ENCODE measurements around the gene SDR39U1. TPM values are rescaled to one million over a fixed set of nuclear protein-coding genes. Genes with fewer than 3 reads are reported as not detected.
A peak's percentile ranks its signal among the peaks of the same experiment; 100 is the strongest.
"Not testable (repeated sequence)": the region's sequence is repeated elsewhere in the genome, so short reads cannot be mapped to it uniquely, and the experiment has no call there.

The SDR39U1 gene, protein sequence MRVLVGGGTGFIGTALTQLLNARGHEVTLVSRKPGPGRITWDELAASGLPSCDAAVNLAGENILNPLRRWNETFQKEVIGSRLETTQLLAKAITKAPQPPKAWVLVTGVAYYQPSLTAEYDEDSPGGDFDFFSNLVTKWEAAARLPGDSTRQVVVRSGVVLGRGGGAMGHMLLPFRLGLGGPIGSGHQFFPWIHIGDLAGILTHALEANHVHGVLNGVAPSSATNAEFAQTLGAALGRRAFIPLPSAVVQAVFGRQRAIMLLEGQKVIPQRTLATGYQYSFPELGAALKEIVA
- 10 to 100 TPM; 46.0 to 62.3 TPM for total RNA-seq
- 100 to 1,000 TPM in 1 of 2 donors, 10 to 100 TPM in 1; 24.0 to 163 TPM for polyA plus RNA-seq
- long read RNA-seq, donor 1, transcript SDR39U1-218 (3 exons, 1,960 nt), result minor isoform, 26 of 200 reads
- long read RNA-seq, donor 1, transcript SDR39U1-201 (6 exons, 1,233 nt), result minor isoform, 22 of 200 reads
- long read RNA-seq, donor 1, transcript SDR39U1-203 (5 exons, 1,507 nt), result minor isoform, 35 of 200 reads
- long read RNA-seq, donor 1, transcript SDR39U1-209 (4 exons, 1,203 nt), result major isoform, 44 of 200 reads
- long read RNA-seq, donor 1, partial matches to known transcripts, result 4 of 200 reads
- long read RNA-seq, donor 1, other reads (novel, unspliced or antisense), result 51 of 200 reads
- long read RNA-seq, donor 2, transcript SDR39U1-205 (2 exons, 648 nt), result minor isoform, 7 of 43 reads
- long read RNA-seq, donor 2, transcript SDR39U1-203 (5 exons, 1,507 nt), result minor isoform, 7 of 43 reads
- long read RNA-seq, donor 2, transcript SDR39U1-209 (4 exons, 1,203 nt), result major isoform, 9 of 43 reads
- long read RNA-seq, donor 2, partial matches to known transcripts, result 1 of 43 reads
- long read RNA-seq, donor 2, other reads (novel, unspliced or antisense), result 9 of 43 reads

DNA sequence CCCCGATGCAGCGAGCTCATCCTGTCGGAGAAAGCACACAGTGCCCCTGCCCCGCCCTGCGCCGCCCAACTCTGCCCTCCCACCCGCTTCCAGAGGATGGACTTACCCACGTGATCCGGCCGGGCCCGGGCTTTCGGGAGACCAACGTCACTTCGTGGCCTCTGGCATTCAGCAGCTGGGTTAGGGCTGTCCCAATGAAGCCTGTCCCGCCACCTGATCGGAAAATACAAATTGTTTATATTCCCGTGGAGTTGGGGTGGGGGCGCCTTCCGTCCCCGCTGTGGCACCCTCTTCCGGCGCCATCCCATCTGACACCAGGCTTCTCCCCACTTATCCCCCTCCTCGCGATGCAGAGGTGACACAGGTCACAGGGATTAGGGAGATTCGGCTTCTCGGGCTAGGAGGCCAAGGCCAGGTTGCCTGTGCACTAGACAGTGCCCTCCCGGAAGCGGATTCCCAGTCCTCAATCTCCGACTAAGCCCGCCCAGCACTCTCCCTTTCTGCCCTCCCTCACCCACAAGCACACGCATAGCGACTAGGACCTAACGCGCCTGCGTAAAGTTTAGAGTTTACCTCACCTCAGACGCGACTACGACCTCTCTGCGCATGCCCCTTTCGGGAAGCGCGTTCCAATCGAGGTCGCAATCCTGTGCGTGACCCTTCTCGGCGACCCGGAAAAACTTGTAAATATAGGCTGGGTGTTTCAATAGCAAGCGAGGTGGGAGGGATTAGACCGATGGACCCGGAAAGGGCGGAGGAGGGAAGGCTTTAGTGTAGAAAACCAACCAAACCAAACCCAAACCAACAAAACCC, at the start of gene SDR39U1:
TSS of gene SDR39U1 (minus strand) at position 537 of the 813 bp plus-strand sequence. CDS start at position 530, 7 bp downstream.
- peak; percentile 97 for ATAC-seq (ENCODE audit: low FRiP score)
- Histone ChIP-seq H3K27ac (ENCODE audit: low read depth in 1 of 2, low read length in 2 of 2) (peak within 1 kb of the TSS; percentile 91 to 95), H3K4me1 (ENCODE audit: control insufficient read depth in 1 of 2, insufficient read depth in 2 of 2, low read length in 2 of 2) (no peaks in the 10 kb centered on the region), H3K4me3 (ENCODE audit: low read length in 2 of 2) (peak within 1 kb of the TSS; percentile 53 to 95), H3K27me3 (ENCODE audit: control insufficient read depth in 1 of 2, insufficient read depth in 2 of 2, low read length in 1 of 2) (no peaks in the 10 kb centered on the region), H3K9me3 (ENCODE audit: control insufficient read depth, low read length) (no peaks in the 10 kb centered on the region), H3K36me3 (ENCODE audit: control insufficient read depth in 1 of 2, insufficient read depth in 2 of 2, low read length in 1 of 2) (peaks cover 0 to 6% of the 10 kb centered on the region in 2 donors)
- intact Hi-C loops (cut with DNase I), result loop anchor here in 1 of 2 donors (1.0 kb wide), 1 partner anchor 200 kb away; the partner anchor contains the start of gene TINF2
- WGBS, 2 donors, result 0 to 1% methylated on average over 50 to 52 of the region's 52 CpGs
- peak; percentile 98 to 99 for DNase-seq

DNA sequence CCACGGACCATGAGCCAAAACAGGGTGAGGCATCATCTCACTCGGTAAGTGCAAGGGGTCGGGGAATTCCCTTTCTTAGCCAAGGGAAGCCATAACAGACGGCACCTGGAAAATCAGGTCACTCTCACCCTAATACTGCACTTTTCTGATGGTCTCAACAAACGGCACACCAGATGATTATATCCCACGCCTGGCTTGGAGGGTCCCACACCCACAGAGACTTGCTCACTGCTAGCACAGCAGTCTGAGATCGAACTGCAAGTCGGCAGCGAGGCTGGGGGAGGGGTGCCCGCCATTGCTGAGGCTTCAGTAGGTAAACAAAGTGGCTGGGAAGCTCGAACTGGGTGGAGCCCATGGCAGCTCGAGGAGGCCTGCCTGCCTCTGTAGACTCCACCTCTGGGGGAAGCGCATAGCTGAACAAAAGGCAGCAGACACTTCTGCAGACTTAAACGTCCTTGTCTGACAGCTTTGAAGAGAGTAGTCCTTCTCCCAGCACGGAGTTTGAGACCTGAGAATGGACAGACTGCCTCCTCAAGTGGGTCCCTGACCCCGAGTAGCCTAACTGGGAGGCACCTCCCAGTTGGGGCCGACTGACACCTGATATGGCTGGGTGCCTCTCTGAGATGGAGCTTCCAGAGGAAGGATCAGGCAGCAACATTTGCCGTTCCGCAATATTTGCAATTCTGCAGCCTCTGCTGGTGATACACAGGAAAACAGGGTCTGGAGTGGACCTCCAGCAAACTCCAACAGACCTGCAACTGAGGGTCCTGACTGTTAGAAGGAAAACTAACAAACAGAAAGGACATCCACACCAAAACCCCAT, 49.2 kb upstream of the SDR39U1 start:
- DNase-seq; H3K36me3 ChIP-seq (ENCODE audit: control insufficient read depth in 1 of 2, insufficient read depth in 2 of 2, low read length in 1 of 2); H3K4me1 ChIP-seq (ENCODE audit: control insufficient read depth in 1 of 2, insufficient read depth in 2 of 2, low read length in 2 of 2); intact Hi-C loops (cut with DNase I); H3K9me3 ChIP-seq (ENCODE audit: control insufficient read depth, low read length); H3K27ac ChIP-seq (ENCODE audit: low read depth in 1 of 2, low read length in 2 of 2); H3K4me3 ChIP-seq (ENCODE audit: low read length in 2 of 2); ATAC-seq (ENCODE audit: low FRiP score); H3K27me3 ChIP-seq (ENCODE audit: control insufficient read depth in 1 of 2, insufficient read depth in 2 of 2, low read length in 1 of 2): not testable (repeated sequence)
- WGBS, 2 donors, result 76 to 79% methylated on average over 19 of the region's 19 CpGs

DNA sequence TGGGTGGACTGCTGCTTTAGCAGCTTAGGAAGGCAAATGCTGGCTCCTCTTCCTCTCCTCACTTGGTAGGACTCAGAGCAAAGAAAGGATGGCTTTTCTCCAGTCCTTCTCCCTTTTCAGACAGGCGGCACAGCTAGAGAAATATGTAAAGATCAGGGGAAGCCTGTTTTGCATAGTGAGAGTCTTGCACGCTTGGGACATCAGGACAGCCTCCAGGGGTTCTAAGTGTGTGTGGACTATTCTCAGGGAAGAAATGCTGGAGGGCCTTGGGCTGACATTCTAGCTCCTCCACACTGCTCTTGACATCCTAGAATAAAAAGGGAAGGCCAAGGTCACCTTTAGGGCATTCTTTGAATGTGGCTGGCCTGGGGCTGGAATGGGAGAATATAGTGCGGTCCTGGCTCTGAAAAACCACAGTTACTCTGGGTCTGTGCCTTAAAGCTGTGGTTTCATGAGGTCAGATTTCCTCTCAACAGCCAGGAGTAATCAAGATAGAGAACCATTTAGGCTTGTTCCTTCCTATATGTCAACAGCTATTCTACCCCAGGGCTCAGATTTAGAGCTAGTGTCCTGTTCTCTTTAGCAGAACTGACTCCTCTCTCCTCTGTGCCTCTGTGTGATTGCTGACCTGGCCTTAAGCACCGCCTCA, 41.2 kb upstream of the SDR39U1 start:
- Histone ChIP-seq H3K4me1 (ENCODE audit: control insufficient read depth in 1 of 2, insufficient read depth in 2 of 2, low read length in 2 of 2) (no peaks in the 10 kb centered on the region), H3K4me3 (ENCODE audit: low read length in 2 of 2) (no peak overlapping the region), H3K9me3 (ENCODE audit: control insufficient read depth, low read length) (no peaks in the 10 kb centered on the region), H3K27me3 (ENCODE audit: control insufficient read depth in 1 of 2, insufficient read depth in 2 of 2, low read length in 1 of 2) (no peaks in the 10 kb centered on the region), H3K36me3 (ENCODE audit: control insufficient read depth in 1 of 2, insufficient read depth in 2 of 2, low read length in 1 of 2) (no peaks in the 10 kb centered on the region), H3K27ac (ENCODE audit: low read depth in 1 of 2, low read length in 2 of 2) (no peak overlapping the region)
- intact Hi-C loops (cut with DNase I), result no loop called here
- ATAC-seq (ENCODE audit: low FRiP score) (no peak), DNase-seq (no peak)
- 53 to 61% methylated on average over 4 of the region's 4 CpGs for WGBS, 2 donors

DNA sequence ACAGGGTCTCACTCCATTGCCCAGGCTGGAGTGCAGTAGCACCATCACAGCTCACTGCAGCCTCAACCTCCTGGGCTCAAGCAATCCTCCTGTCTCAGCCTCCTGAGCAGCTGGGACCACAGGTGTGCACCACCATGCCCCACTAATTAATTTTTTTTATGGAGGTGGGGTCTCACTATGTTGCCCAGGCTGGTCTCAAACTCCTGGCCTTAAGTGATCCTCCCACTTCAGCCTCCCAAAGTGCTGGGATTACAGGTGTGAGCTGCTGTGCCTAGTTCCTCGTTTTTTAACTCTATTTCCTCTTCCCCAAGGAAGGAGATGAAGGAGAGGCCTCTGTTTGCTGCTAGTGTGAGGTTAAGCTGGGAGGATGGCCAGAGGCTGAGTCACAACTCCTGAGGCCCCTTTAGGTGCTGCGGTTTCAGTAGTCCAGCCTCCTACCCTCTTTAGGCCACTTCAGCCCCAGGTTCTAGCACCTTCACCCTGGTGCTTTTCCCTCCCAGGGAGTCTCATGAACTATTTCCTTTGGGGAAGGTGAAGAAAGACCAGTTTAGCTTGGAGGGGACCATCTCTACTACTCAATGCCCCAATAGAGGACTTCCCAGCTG, 40.2 kb upstream of the SDR39U1 start:
- H3K36me3 ChIP-seq (ENCODE audit: control insufficient read depth in 1 of 2, insufficient read depth in 2 of 2, low read length in 1 of 2); H3K4me3 ChIP-seq (ENCODE audit: low read length in 2 of 2); H3K27me3 ChIP-seq (ENCODE audit: control insufficient read depth in 1 of 2, insufficient read depth in 2 of 2, low read length in 1 of 2); H3K27ac ChIP-seq (ENCODE audit: low read depth in 1 of 2, low read length in 2 of 2); ATAC-seq (ENCODE audit: low FRiP score); H3K9me3 ChIP-seq (ENCODE audit: control insufficient read depth, low read length); H3K4me1 ChIP-seq (ENCODE audit: control insufficient read depth in 1 of 2, insufficient read depth in 2 of 2, low read length in 2 of 2); intact Hi-C loops (cut with DNase I); DNase-seq: not testable (repeated sequence)
- 52 to 61% methylated on average over 2 of the region's 2 CpGs for WGBS, 2 donors

DNA sequence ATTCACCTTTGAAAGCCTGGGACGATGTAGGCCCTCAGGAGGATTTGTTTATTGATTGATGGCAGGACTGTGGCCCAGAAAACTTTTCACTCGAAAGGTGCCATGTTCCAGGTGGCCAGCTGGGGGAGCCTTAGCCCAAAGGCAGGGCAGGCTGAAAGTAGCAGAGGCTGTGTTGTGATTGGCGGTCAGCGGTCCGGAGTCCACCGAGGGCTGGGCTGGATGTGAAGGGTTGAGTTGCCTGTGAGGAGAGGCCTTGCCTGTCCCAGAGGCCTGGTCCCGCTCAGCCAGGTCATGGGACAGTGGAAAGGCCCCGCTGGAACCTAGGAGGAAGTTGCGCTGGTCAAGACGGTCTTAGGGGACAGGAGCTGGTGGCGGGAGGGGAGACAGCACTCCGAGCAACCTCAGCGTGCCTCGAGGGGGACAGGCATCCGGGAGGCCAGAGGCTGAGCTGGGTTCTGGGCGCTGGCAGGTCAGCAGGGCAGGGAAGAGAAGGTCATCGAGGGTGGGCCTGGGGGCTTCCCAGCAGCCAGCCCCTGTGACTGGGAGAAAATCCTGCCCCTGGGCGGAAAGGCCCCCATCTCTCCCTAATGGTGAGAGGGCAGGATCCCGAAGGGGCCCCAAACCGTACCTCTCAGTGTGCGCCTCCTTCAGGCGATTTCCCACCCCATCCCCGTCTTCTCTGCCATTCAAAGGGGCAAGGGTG, 39.2 kb upstream of the SDR39U1 start:
- ATAC-seq (ENCODE audit: low FRiP score) (no peak), DNase-seq (no peak)
- Histone ChIP-seq H3K4me3 (ENCODE audit: low read length in 2 of 2) (no peak overlapping the region), H3K36me3 (ENCODE audit: control insufficient read depth in 1 of 2, insufficient read depth in 2 of 2, low read length in 1 of 2) (no peaks in the 10 kb centered on the region), H3K27ac (ENCODE audit: low read depth in 1 of 2, low read length in 2 of 2) (no peak overlapping the region), H3K4me1 (ENCODE audit: control insufficient read depth in 1 of 2, insufficient read depth in 2 of 2, low read length in 2 of 2) (no peaks in the 10 kb centered on the region), H3K9me3 (ENCODE audit: control insufficient read depth, low read length) (no peaks in the 10 kb centered on the region), H3K27me3 (ENCODE audit: control insufficient read depth in 1 of 2, insufficient read depth in 2 of 2, low read length in 1 of 2) (no peaks in the 10 kb centered on the region)
- 47 to 54% methylated on average over 23 of the region's 23 CpGs for WGBS, 2 donors
- intact Hi-C loops (cut with DNase I), result no loop called here

DNA sequence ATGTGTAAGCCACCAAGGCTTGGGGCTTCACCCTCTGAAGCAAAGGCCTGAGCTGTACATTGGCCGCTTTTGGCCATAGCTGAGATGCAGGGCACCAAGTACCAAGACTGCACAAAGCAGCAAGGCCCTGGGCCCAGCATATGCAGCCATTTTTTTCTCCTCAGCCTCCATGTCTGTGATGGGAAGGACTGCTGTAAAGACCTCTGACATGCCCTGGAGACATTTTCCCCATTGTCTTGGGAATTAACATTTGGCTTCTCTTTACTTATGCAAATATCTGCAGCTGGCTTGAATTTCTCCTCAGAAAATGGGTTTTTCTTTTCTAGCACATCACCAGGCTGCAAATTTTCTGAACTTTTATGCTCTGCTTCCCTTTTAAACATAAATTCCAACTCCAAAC, 37.4 kb upstream of the SDR39U1 start:
- H3K4me1 ChIP-seq (ENCODE audit: control insufficient read depth in 1 of 2, insufficient read depth in 2 of 2, low read length in 2 of 2); H3K36me3 ChIP-seq (ENCODE audit: control insufficient read depth in 1 of 2, insufficient read depth in 2 of 2, low read length in 1 of 2); H3K9me3 ChIP-seq (ENCODE audit: control insufficient read depth, low read length); ATAC-seq (ENCODE audit: low FRiP score); DNase-seq; H3K27ac ChIP-seq (ENCODE audit: low read depth in 1 of 2, low read length in 2 of 2); H3K4me3 ChIP-seq (ENCODE audit: low read length in 2 of 2); intact Hi-C loops (cut with DNase I); H3K27me3 ChIP-seq (ENCODE audit: control insufficient read depth in 1 of 2, insufficient read depth in 2 of 2, low read length in 1 of 2): not testable (repeated sequence)
- 1 to 74% methylated on average over 1 of the region's 1 CpG for WGBS, 2 donors

DNA sequence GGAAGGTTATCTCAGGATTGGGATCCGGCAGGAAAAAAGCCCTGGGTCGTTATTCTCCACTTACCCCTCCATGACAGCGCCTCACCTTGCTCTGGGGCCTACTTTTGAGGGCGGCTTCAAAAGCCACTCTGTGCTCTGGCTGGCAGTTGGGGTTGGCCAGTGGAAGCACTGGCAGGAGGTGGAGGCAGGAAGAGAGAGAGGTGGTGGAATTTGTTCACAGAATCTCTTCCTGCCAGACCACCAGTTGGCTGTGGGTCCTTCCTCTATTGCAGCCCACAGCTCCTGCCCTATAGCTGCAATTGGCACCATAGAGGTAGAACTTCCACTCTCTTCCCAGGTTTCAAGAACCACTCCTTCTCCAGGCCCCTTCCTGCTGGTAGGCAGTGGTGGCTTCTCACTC, 32.7 kb upstream of the SDR39U1 start:
- Histone ChIP-seq H3K36me3 (ENCODE audit: control insufficient read depth in 1 of 2, insufficient read depth in 2 of 2, low read length in 1 of 2) (no peaks in the 10 kb centered on the region), H3K27ac (ENCODE audit: low read depth in 1 of 2, low read length in 2 of 2) (no peak overlapping the region), H3K27me3 (ENCODE audit: control insufficient read depth in 1 of 2, insufficient read depth in 2 of 2, low read length in 1 of 2) (no peaks in the 10 kb centered on the region), H3K4me3 (ENCODE audit: low read length in 2 of 2) (no peak overlapping the region), H3K4me1 (ENCODE audit: control insufficient read depth in 1 of 2, insufficient read depth in 2 of 2, low read length in 2 of 2) (no peaks in the 10 kb centered on the region), H3K9me3 (ENCODE audit: control insufficient read depth, low read length) (no peaks in the 10 kb centered on the region)
- intact Hi-C loops (cut with DNase I), result no loop called here
- ATAC-seq (ENCODE audit: low FRiP score) (no peak), DNase-seq (no peak)
- 84 to 90% methylated on average over 4 of the region's 4 CpGs for WGBS, 2 donors
